Central memory CD8-positive, alpha-beta T cell (primary cell): ENCODE results near the gene METTL18.
A peak's percentile ranks its signal among the peaks of the same experiment; 100 is the strongest.
"Not testable (repeated sequence)": the region's sequence is repeated elsewhere in the genome, so short reads cannot be mapped to it uniquely, and the experiment has no call there.

ENCODE experiments used
- ATAC-seq: fragments of 150-1000 bp; cut with Tn5 transposase; replicated peaks from 2 replicates; pipeline ENCODE4 v1.10.0; 2022; ENCODE audit warnings: mild to moderate bottlenecking, moderate FRiP score, moderate number of reproducible peaks; ENCODE audit not compliant: poor library complexity, severe bottlenecking; ENCODE audit errors: extremely low read depth
- DNase-seq, 2 donors: peaks; one replicate each; pipeline ENCODE4 v3.0.0; 2021; ENCODE audit warnings: low spot score in 2 of 2
- H3K27ac Mint-ChIP-seq: one replicate; pipeline ENCODE4 v1.8.0; 2022; ENCODE audit warnings: low read depth, mild to moderate bottlenecking, moderate library complexity, mixed read lengths
- H3K27me3 Mint-ChIP-seq: one replicate; pipeline ENCODE4 v1.8.0; 2022; ENCODE audit warnings: mixed read lengths
- H3K36me3 Mint-ChIP-seq: one replicate; pipeline ENCODE4 v1.8.0; 2022; ENCODE audit warnings: mild to moderate bottlenecking, moderate library complexity, mixed read lengths; ENCODE audit not compliant: insufficient read depth
- H3K4me1 Mint-ChIP-seq: one replicate; pipeline ENCODE4 v1.8.0; 2022; ENCODE audit warnings: mixed read lengths
- H3K4me3 Mint-ChIP-seq: one replicate; pipeline ENCODE4 v1.8.0; 2022; ENCODE audit warnings: mild to moderate bottlenecking, moderate library complexity, mixed read lengths
- H3K9me3 Mint-ChIP-seq: one replicate; pipeline ENCODE4 v1.8.0; 2022; ENCODE audit warnings: mixed read lengths

The METTL18 gene

DNA sequence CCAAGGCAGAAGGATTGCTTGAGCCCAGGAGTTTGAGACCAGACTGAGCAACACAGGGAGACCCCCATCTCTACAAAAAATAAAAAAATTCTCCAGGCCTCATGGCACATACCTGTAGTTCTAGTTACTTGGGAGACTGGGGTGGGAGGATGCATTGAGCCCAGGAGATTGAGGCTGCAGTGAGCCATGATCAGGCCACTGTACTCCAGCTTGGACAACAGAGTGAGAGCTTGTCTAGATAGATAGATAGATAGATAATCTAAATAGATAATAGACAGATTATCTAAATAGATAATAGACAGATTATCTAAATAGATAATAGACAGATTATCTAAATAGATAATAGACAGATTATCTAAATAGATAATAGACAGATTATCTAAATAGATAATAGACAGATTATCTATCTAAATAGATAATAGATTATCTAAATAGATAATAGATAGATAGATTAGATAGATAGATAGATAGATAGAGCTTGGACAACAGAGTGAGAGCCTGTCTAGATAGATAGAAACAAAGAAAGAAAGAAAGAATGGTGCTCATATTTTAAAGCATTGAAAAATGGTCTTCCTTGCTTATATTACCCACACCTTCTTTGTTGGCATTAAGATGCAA, 16.8 kb upstream of the METTL18 start:
- not testable (repeated sequence) for H3K4me1 Mint-ChIP-seq, H3K27ac Mint-ChIP-seq, DNase-seq, H3K9me3 Mint-ChIP-seq, H3K27me3 Mint-ChIP-seq, ATAC-seq, H3K4me3 Mint-ChIP-seq
- H3K36me3 Mint-ChIP-seq = peaks cover 10% of the 10 kb centered on the region

DNA sequence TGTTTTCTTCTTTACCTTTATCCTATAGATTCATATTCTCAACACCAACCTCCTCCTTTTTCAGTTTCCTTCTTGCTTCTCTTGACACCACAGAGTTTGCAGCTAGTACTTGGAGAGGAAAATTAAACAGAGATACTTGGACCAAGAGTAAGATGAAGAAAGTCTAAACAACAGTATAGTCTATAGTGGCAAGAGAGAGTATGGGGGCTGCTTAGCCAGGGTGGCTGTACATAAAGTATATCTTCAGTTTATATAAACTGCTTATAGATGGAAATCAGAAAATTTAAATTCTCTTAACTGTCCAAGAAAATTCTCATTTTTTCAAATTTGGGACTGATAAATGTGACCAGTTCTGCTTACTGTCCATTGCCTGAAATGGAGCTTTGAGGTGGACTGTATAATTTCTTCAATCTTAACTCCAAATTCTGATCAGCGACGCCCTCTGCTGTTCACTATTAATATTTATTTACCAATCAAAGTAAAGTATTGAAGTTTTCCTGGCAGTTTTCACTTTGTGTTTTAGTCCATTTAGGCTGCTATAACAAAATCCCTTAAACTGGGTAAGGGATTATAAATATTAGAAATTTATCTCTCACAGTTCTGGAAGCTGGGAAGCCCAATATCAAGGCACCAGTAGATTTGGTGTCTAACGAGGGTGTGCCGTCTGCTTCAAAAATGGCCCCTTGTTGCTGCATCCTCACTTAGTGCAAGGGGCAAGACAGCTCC, 14.8 kb upstream of the METTL18 start:
- Mint-ChIP-seq H3K36me3 (peaks cover 7% of the 10 kb centered on the region), H3K27ac (no peak overlapping the region), H3K4me3 (no peak overlapping the region), H3K27me3 (no peaks in the 10 kb centered on the region), H3K4me1 (no peaks in the 10 kb centered on the region), H3K9me3 (no peaks in the 10 kb centered on the region)
- DNase-seq (no peak), ATAC-seq (no peak)

DNA sequence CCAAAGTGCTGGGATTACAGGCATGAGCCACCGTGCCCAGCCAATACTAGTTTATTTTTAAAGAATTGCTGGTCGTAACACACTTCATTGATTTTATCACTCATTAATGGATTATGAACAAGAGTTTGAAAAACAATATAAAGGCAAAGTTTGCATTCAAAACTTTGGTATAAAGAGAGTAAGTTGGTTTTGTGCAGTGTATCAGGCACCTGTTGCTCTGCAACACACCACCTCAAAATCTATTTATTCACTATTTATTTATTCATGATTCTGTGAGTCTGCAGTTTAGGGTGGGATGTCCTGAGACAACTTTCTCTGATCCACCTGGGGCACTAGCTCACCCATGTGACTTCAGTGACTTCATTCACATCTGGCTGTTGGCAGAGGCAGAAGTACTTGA, 10.2 kb upstream of the METTL18 start:
- Mint-ChIP-seq H3K27ac (no peak overlapping the region), H3K36me3 (peaks cover 8% of the 10 kb centered on the region), H3K27me3 (no peaks in the 10 kb centered on the region), H3K4me1 (no peaks in the 10 kb centered on the region), H3K9me3 (no peaks in the 10 kb centered on the region), H3K4me3 (no peak overlapping the region)
- DNase-seq (no peak), ATAC-seq (no peak)

DNA sequence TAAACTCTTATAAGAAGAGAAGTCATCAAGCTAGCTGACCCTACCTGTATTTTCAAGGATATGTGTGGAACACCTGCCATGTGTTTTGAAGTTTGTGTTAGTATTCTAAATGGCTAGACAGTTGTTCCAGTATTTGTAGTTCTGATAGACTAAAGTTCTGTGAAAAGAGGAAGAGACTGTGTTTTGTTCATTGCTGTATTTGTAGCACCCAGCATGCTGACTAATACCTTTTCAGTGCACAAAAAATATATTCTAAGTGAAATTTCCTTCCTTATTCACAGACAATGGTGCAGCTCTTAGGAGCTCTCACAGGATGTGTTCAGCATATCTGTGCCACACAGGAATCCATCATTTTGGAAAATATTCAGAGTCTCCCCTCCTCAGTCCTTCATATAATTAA, 8.2 kb upstream of the METTL18 start:
- DNase-seq (no peak), ATAC-seq (no peak)
- H3K9me3 Mint-ChIP-seq = no peaks in the 10 kb centered on the region
- H3K4me3 Mint-ChIP-seq = no peak overlapping the region
- peak overlapping the region; percentile 35 for H3K27ac Mint-ChIP-seq
- H3K36me3 Mint-ChIP-seq = peaks cover 6% of the 10 kb centered on the region
- H3K4me1 Mint-ChIP-seq = no peaks in the 10 kb centered on the region
- H3K27me3 Mint-ChIP-seq = no peaks in the 10 kb centered on the region

DNA sequence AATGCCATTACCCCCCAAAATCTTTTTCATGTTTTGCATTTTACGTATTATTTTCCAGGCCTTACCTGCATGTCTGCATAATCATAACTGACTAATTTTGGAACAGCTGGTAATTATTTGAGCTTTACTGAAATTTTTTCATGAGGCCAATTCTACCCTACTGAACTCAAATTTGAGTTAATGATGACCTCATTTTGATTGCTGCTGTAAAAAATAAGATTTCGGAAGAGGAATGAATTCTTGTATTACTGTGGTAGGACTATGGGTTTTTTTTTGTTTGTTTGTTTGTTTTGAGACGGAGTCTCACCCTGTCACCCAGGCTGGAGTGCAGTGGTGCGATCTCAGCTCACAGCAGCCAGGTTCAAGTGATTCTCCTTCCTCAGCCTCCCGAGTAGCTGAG, 2.6 kb upstream of the METTL18 start:
- H3K36me3 Mint-ChIP-seq = peaks cover 14% of the 10 kb centered on the region
- H3K4me1 Mint-ChIP-seq = peaks cover 36% of the 10 kb centered on the region
- DNase-seq = no peak
- H3K27me3 Mint-ChIP-seq = no peaks in the 10 kb centered on the region
- no peak for ATAC-seq
- H3K9me3 Mint-ChIP-seq = no peaks in the 10 kb centered on the region
- no peak overlapping the region for H3K4me3 Mint-ChIP-seq
- H3K27ac Mint-ChIP-seq = no peak overlapping the region

DNA sequence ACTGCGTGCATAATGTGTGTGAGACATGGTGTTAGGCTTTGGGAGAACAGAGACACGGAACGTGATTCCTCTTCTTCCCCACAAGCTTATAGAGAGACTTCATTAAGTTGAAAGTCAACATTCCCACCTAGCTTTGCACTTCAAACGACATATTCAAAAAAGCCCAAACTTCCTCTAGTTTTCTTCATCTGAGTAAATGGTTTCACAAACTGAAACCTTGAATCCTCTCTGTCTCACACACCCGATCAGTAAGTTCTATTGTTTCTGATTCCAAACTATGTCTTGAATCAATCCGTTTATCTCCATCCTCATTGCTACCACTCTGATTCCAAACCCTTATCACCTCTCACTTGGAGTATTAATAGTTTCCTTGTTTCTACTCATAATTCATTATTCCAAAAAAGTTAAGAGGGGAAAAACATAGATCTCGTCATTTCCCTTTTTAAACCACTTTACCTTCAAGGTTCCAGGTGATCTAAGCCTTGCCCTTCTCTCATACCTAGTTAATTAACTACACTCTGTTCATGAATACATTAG, 1.6 kb upstream of the METTL18 start:
- Mint-ChIP-seq H3K4me1 (peaks cover 46% of the 10 kb centered on the region), H3K27ac (peak overlapping the region; percentile 70), H3K9me3 (no peaks in the 10 kb centered on the region), H3K27me3 (no peaks in the 10 kb centered on the region), H3K36me3 (peaks cover 14% of the 10 kb centered on the region), H3K4me3 (peak overlapping the region; percentile 99)
- no peak for ATAC-seq
- DNase-seq = no peak

DNA sequence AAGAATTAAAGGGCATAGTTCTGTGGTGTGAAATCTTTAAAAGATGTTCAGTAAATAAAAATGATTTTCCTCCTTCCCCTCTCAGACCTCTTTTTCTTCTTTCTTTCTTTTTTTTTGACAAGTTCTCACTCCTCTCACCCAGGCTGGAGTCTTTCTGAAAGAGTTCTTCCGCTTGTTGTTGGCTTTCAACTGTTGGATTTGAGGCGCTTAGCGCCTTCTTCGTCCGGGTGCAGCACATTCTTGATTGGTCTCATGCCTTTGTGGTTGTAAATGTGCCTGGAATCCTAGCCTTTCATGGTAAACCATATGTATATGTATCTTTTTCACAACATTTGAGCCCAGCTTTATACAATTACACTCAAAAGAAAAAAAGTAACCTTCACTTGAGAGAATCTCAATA, 980 bp upstream of the METTL18 start:
- no peak for DNase-seq
- H3K4me3 Mint-ChIP-seq = peak overlapping the region; percentile 99
- peaks cover 14% of the 10 kb centered on the region for H3K36me3 Mint-ChIP-seq
- peak overlapping the region; percentile 99 for H3K27ac Mint-ChIP-seq
- no peak for ATAC-seq
- H3K9me3 Mint-ChIP-seq = no peaks in the 10 kb centered on the region
- peaks cover 46% of the 10 kb centered on the region for H3K4me1 Mint-ChIP-seq
- H3K27me3 Mint-ChIP-seq = no peaks in the 10 kb centered on the region

DNA sequence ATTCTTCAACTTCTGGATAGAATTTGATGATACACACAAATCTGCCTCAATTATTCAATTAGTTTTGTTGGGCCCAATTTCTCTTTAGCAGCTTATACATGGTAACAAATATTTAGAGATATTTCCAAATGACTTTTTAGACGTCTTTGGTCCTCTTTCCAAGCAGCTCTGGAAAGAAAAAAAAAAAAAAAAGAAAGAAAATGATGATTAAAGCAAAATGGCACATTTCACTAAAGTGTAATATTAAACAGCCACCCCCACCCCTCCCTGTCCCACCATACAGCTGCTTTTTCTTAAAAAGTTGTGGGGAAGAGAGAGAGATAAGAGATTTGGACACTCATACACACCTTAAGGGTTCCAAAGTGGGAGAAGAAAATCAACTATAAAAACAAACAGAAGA, 977 bp downstream of the METTL18 start:
- DNase-seq = no peak
- no peaks in the 10 kb centered on the region for H3K9me3 Mint-ChIP-seq

DNA sequence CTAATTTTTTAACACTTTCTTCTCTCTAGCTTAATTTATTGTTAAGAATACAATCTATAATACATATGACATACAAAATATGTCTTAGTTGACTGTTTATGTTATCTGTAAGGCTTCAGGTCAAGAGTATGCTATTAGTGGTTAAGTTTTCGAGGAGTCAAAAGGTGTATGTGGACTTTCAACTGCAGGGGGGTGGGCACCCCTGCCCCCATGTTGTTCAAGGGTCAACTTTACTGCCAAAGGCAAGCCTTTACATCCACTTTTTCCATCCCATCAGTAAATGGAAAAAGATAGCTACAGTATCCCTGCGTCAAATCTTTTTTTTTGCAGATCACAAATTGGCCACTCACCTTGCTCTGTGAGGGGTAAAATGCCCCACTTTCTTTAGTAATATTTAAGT, 6.3 kb downstream of the METTL18 start:
- peaks cover 4% of the 10 kb centered on the region for H3K36me3 Mint-ChIP-seq
- no peak overlapping the region for H3K4me3 Mint-ChIP-seq
- H3K27ac Mint-ChIP-seq = no peak overlapping the region
- H3K4me1 Mint-ChIP-seq = peaks cover 19% of the 10 kb centered on the region
- no peaks in the 10 kb centered on the region for H3K9me3 Mint-ChIP-seq
- ATAC-seq = no peak
- peaks cover 39% of the 10 kb centered on the region for H3K27me3 Mint-ChIP-seq
- DNase-seq = no peak

More for the DNA sequence above, 977 bp downstream of the METTL18 start:
- Mint-ChIP-seq H3K4me3 (peak overlapping the region; percentile 99), H3K36me3 (peaks cover 12% of the 10 kb centered on the region), H3K27ac (peak overlapping the region; percentile 99), H3K27me3 (no peaks in the 10 kb centered on the region), H3K4me1 (peaks cover 46% of the 10 kb centered on the region)
- ATAC-seq = no peak

DNA sequence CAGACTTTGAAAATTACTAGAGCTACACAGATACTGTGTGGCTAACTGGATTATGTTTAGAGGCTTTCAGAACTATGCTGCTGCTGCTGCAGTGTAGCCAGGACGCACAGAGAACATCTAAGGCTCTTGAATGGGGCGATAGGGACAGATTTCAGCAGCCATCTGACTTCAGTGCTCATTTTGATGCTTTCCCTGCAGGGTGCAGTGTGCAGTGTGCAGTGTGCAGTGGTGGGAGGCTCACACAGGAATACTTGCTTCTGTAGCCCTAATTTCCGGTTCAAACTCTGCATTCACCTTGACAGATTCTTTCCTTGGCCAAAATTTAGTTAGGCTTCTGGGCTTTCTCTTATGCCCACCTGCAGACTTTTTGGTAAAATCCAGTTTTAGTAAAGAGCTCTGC, 7.7 kb downstream of the METTL18 start:
- H3K4me1 Mint-ChIP-seq = peaks cover 6% of the 10 kb centered on the region
- H3K27ac Mint-ChIP-seq = no peak overlapping the region
- H3K27me3 Mint-ChIP-seq = peaks cover 53% of the 10 kb centered on the region
- DNase-seq (no peak), ATAC-seq (no peak)
- no peaks in the 10 kb centered on the region for H3K9me3 Mint-ChIP-seq
- no peaks in the 10 kb centered on the region for H3K36me3 Mint-ChIP-seq
- no peak overlapping the region for H3K4me3 Mint-ChIP-seq

DNA sequence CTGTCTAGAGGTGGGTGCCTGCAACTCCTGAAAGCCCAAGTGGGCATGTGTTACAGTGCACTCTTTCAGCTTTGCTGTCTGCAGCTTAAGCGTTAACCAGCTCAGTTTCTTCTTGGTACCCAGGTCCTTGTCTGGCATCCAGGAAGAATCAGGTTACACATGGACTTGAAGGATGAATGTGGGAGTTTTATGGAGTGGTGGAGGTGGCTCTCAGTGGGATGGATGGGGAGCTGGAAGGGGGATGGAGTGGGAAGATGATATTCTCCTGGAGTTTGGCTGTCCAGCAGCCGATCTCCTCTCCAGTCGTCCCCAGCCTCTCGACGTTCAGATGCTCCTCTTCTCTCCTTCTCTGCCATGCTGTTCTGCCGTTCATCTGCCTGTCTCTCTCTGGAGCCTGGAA, 9.4 kb downstream of the METTL18 start:
- DNase-seq (no peak), ATAC-seq (no peak)
- H3K4me3 Mint-ChIP-seq = no peak overlapping the region
- no peaks in the 10 kb centered on the region for H3K4me1 Mint-ChIP-seq
- peaks cover 56% of the 10 kb centered on the region for H3K27me3 Mint-ChIP-seq
- no peaks in the 10 kb centered on the region for H3K36me3 Mint-ChIP-seq
- H3K9me3 Mint-ChIP-seq = no peaks in the 10 kb centered on the region
- H3K27ac Mint-ChIP-seq = no peak overlapping the region

DNA sequence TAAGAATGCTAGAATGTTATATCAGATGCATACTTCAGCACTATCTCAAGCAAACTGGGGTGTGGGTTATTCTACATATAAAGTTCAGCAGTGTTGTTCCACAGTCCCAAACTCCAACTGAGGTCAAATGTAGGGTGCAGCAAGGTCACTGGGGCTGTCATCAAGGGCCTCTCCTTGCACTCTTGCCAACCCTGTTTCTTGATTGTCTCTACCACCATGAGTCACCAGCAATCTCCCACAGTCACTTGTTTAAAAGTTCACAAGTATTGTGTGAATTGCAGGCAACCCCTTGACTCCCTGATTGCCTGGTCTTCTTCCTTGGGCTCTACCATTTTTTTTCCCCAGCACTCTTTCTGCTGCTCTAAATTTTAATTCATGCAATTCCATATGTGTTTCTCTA, 10.6 kb downstream of the METTL18 start:
- H3K4me1 Mint-ChIP-seq = no peaks in the 10 kb centered on the region
- ATAC-seq (no peak), DNase-seq (no peak)
- H3K27ac Mint-ChIP-seq = no peak overlapping the region
- peaks cover 56% of the 10 kb centered on the region for H3K27me3 Mint-ChIP-seq
- no peak overlapping the region for H3K4me3 Mint-ChIP-seq
- H3K9me3 Mint-ChIP-seq = no peaks in the 10 kb centered on the region
- H3K36me3 Mint-ChIP-seq = no peaks in the 10 kb centered on the region

DNA sequence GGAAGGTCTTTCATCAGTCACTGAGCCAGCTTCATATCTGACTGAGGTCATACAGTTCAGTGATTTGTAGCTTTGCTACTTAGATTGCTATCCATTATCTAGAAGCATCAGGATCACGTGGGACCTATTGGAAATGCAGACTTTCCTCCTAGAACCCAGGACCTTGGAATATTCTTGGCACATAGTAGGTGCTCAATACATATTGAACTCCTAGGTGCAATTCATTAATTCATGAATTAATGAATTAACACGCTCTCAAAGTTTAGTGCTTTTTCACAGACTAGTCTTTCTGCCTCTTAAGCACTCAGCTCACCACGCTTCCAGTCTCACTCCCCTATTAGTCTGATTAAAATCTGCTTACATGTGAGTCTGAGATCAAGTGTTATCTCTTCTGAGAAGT, 12.1 kb downstream of the METTL18 start:
- no peaks in the 10 kb centered on the region for H3K36me3 Mint-ChIP-seq
- H3K27me3 Mint-ChIP-seq = peaks cover 52% of the 10 kb centered on the region
- no peak overlapping the region for H3K27ac Mint-ChIP-seq
- H3K4me3 Mint-ChIP-seq = no peak overlapping the region
- H3K9me3 Mint-ChIP-seq = no peaks in the 10 kb centered on the region
- H3K4me1 Mint-ChIP-seq = no peaks in the 10 kb centered on the region
- ATAC-seq = no peak
- no peak for DNase-seq
